ENCODE data around the gene LRRC8E. TPM values are rescaled to one million over a fixed set of nuclear protein-coding genes. Genes with fewer than 3 reads are reported as not detected.

LRRC8E gene
- total RNA-seq, 1 experiment from 2014 or later = 24.1 TPM

DNA sequence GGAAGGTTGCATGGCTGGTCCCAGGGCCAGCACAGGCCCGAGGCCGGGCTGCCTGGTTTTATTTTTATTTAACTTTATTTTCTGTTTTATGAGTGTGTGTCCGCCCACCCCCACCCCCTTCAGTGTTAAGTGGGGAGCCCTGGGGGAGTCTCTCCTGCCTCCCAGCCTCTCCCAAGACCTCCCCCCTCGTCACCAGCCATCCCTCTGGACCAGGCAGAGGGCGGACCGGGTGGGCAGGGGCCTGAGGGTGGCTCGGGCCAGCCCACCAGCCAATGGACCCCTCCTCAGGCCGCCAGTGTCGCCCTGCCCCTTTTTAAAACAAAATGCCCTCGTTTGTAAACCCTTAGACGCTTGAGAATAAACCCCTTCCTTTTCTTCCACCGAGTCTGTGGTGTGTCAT is 25.8 kb downstream of the LRRC8E start:
- H3K4me2 ChIP-seq = no peak overlapping the region
- peaks cover 5% of the 10 kb centered on the region for H3K4me1 ChIP-seq (replicated peaks; ENCODE audit: insufficient read depth)
- H2AFZ ChIP-seq = no peak overlapping the region
- intact Hi-C loops (cut with micrococcal nuclease; ENCODE audit: unreplicated experiment) = no loop called here
- H3K4me3 ChIP-seq = no peak overlapping the region
- H3K27me3 ChIP-seq (ENCODE audit: insufficient read depth, low read depth) = peaks cover 19% of the 10 kb centered on the region
- peaks cover 25% of the 10 kb centered on the region for H4K20me1 ChIP-seq (ENCODE audit: insufficient read depth)
- no TSS peak for BruUV-seq (replicated peaks)
- DNase-seq = no peak
- ChIA-PET CTCF (no interaction called here), POLR2A (ENCODE audit: unreplicated experiment) (interaction anchor here (0.6 kb wide), 1 partner anchor 15 kb away, joined by 3 read pairs; no protein-coding TSS in a partner anchor)
- TF ChIP-seq, protein P1, sequence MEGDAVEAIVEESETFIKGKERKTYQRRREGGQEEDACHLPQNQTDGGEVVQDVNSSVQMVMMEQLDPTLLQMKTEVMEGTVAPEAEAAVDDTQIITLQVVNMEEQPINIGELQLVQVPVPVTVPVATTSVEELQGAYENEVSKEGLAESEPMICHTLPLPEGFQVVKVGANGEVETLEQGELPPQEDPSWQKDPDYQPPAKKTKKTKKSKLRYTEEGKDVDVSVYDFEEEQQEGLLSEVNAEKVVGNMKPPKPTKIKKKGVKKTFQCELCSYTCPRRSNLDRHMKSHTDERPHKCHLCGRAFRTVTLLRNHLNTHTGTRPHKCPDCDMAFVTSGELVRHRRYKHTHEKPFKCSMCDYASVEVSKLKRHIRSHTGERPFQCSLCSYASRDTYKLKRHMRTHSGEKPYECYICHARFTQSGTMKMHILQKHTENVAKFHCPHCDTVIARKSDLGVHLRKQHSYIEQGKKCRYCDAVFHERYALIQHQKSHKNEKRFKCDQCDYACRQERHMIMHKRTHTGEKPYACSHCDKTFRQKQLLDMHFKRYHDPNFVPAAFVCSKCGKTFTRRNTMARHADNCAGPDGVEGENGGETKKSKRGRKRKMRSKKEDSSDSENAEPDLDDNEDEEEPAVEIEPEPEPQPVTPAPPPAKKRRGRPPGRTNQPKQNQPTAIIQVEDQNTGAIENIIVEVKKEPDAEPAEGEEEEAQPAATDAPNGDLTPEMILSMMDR (conservative IDR thresholded peaks at IDR 0.05) = no peak
- TF ChIP-seq EZH2 (IDR thresholded peaks at IDR 0.05; ENCODE audit: low read depth) = no peak
- peaks cover 22% of the 10 kb centered on the region; the same call in 1 of the 2 replicates for H3F3A ChIP-seq (ENCODE audit: insufficient read depth, low read depth)
- 0 out of 2 replicates have a peak, but pooled peaks cover 7% of the 10 kb centered on the region for H3K36me3 ChIP-seq (ENCODE audit: low read depth)
- no peaks in the 10 kb centered on the region; the same call in 1 of the 2 replicates for H3K79me2 ChIP-seq (ENCODE audit: low read depth)
- H3K27ac ChIP-seq = no peak overlapping the region
- no peaks in the 10 kb centered on the region for H3K9me3 ChIP-seq (ENCODE audit: insufficient read depth, low read depth)
- no peaks in the 10 kb centered on the region for H3K9me2 ChIP-seq (ENCODE audit: insufficient read depth)

DNA sequence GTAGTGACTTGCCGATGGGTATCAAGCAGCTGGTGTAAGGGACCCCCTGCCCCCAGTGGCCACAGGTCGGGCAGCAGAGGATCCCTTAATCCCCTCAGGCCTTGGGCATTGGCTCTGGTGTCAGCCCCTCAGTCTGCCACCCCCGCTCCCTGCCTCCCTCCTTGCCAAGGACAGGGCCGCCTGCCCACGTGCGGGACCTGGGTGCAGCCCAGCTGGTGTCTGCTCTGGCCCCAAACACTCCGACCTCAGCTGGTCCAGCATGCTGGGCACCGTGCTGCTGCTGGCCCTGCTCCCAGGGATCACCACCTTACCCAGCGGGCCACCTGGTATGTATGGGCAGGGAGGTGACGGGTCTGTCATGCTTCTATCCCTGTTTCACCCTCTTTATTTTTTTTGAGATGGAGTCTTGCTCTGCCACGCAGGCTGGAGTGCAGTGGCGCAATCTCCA is 26.3 kb downstream of the LRRC8E start, which contains the start of gene TGFBR3L:
Gene TGFBR3L, plus strand, starts transcription at position 233 of the 448 bp plus-strand sequence.
- POLR2A ChIA-PET (ENCODE audit: unreplicated experiment) = interaction anchor here (0.6 kb wide), 1 partner anchor 14 kb away, joined by 3 read pairs; no protein-coding TSS in a partner anchor
- H3K4me3 ChIP-seq = no peak within 1 kb of the TSS

DNA sequence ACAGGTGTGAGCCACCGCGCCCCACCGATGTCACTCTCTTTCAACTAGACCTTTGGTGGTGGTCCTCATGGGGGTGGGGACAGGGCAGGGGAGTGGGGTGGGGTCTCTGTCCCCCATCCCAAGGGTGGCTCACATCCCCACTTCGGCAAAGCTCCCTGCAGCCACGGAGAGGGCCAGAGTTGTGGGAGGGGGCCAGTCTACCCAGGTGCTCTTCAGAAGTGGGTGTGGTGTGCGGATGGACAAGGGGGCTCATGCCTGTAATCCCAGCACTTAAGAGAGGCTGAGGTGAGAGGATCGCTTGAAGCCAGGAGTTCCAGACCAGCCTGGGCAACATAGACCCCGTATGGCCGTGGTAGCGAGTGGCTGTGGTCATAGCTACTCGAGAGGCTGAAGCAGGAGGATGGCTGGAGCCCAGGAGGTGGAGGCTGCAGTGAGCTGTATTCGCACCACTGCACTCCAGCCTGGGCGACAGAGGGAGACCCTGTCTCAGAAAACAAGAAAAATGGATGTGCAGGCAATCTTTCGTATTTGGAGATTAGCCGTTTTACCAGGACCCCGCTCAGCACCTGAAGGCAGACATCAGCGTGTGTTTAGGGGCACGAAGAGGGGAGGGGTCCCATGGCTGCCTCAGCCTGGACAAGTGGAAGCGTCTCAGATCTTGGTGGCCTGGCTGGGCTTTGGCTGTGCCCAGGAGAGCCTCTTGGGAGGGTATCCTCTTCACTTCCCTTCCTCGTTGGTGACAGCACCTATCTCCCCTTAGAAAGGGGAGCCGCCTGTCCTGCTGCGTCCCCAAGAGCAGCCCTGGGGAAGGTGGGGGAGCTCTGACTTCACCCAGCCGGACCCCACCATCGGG is 27.2 kb downstream of the LRRC8E start:
- Histone ChIP-seq H3K9me2 (ENCODE audit: insufficient read depth) (no peaks in the 10 kb centered on the region), H3K27ac (no peak overlapping the region), H3K4me2 (peak overlapping the region; percentile 88), H3K27me3 (ENCODE audit: insufficient read depth, low read depth) (peaks cover 19% of the 10 kb centered on the region), H3F3A (ENCODE audit: insufficient read depth, low read depth) (peaks cover 30% of the 10 kb centered on the region; the same call in 1 of the 2 replicates), H3K4me1 (replicated peaks; ENCODE audit: insufficient read depth) (peaks cover 13% of the 10 kb centered on the region), H3K4me3 (no peak overlapping the region; the same call in 1 of the 2 replicates), H3K79me2 (ENCODE audit: low read depth) (no peaks in the 10 kb centered on the region), H2AFZ (no peak overlapping the region), H4K20me1 (ENCODE audit: insufficient read depth) (peaks cover 15% of the 10 kb centered on the region; the same call in 1 of the 2 replicates), H3K9me3 (ENCODE audit: insufficient read depth, low read depth) (no peaks in the 10 kb centered on the region), H3K36me3 (ENCODE audit: low read depth) (0 out of 2 replicates have a peak, but pooled peaks cover 4% of the 10 kb centered on the region)
- TF ChIP-seq EZH2 (IDR thresholded peaks at IDR 0.05; ENCODE audit: low read depth) = no peak
- TF ChIP-seq, protein P1 (conservative IDR thresholded peaks at IDR 0.05) = no peak
- ChIA-PET CTCF (no interaction called here), POLR2A (ENCODE audit: unreplicated experiment) (no interaction called here)
- BruUV-seq (replicated peaks) = no TSS peak
- DNase-seq = no peak
- intact Hi-C loops (cut with micrococcal nuclease; ENCODE audit: unreplicated experiment) = no loop called here

More for the DNA sequence above, 26.3 kb downstream of the LRRC8E start, which contains the start of gene TGFBR3L:
- intact Hi-C loops (cut with micrococcal nuclease; ENCODE audit: unreplicated experiment) = no loop called here
- TF ChIP-seq EZH2 (IDR thresholded peaks at IDR 0.05; ENCODE audit: low read depth) = no peak
- TF ChIP-seq, protein P1 (conservative IDR thresholded peaks at IDR 0.05) = no peak
- H3K4me1 ChIP-seq (replicated peaks; ENCODE audit: insufficient read depth) = peaks cover 10% of the 10 kb centered on the region
- no peaks in the 10 kb centered on the region for H3K9me2 ChIP-seq (ENCODE audit: insufficient read depth)
- BruUV-seq (replicated peaks) = no TSS peak
- no peak within 1 kb of the TSS for H3K27ac ChIP-seq
- peaks cover 19% of the 10 kb centered on the region; the same call in 1 of the 2 replicates for H4K20me1 ChIP-seq (ENCODE audit: insufficient read depth)
- no peak for DNase-seq
- H2AFZ ChIP-seq = no peak within 1 kb of the TSS
- H3K9me3 ChIP-seq (ENCODE audit: insufficient read depth, low read depth) = no peaks in the 10 kb centered on the region
- H3K36me3 ChIP-seq (ENCODE audit: low read depth) = 0 out of 2 replicates have a peak, but pooled peaks cover 7% of the 10 kb centered on the region
- peaks cover 27% of the 10 kb centered on the region; the same call in 1 of the 2 replicates for H3F3A ChIP-seq (ENCODE audit: insufficient read depth, low read depth)
- CTCF ChIA-PET = no interaction called here
- peak within 1 kb of the TSS; percentile 88 for H3K4me2 ChIP-seq
- no peaks in the 10 kb centered on the region for H3K79me2 ChIP-seq (ENCODE audit: low read depth)
- H3K27me3 ChIP-seq (ENCODE audit: insufficient read depth, low read depth) = peaks cover 19% of the 10 kb centered on the region
